ENCODE results near the gene BBS9.

- no peak for TF ChIP-seq CTCF (IDR thresholded peaks at IDR 0.05)
- TF ChIP-seq EP300 (IDR thresholded peaks at IDR 0.05): no peak
These were observed 207.5 kb downstream of the BBS9 start for GRCh38 chr7:33336820-33337219.

All from suprapubic skin (tissue), 3 donors.